Stimulated activated CD8-positive, alpha-beta memory T cell treated with anti-CD3 and anti-CD28 coated beads, Interleukin-12 subunit alpha, Interleukin-12 subunit beta, amount 100 ng/mL, for 1 hour (primary cell): ENCODE data around the gene KIF1A.
"Not testable (repeated sequence)": the region's sequence is repeated elsewhere in the genome, so short reads cannot be mapped to it uniquely, and the experiment has no call there.

Source experiments
- DNase-seq: peaks from one replicate; pipeline ENCODE4 v3.0.0-alpha.2; 2020; ENCODE audit warnings: low read depth

KIF1A gene

DNA sequence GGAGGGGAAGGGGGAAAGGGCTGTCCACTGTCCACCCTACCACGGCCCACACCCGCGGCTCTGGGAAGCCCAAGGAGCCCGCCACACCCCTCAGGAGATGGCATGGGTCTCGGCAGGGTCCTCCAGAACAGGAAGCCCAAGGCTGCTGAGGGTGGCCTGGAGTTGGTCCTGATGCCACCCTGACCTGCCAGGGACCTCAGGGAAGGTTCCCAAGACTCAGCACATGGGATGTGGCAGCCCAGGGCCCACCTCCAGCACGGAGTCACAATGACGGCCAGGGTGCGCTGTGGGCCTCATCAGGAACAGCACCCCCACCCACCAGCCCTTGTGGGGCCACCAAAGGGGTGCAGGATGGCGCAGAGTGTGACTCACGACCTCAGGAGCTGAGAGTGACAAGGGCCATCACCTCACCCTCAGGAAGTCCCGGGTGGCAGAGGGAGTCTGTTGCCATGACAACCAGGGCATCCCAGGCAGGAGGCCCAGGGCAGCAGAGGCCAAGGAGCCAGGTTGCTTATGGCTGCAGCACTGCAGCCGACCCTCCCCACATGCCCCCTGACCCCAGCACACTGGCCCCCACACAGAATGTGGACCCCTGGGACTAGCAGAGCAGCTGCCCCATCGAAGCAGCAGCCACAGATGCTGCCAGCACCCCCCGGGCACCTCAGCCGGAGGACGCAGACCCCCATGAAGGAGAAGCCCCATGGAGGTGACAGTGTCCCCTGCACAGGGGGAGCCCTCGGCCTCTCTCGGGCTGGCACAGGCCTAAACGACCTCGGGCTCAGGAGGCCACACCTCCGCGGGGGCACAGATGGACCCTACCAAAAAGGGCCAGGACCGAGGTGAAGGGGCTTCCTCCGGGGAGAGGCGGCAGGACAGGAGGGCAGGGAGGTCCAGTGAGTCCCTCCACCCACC is 34.3 kb downstream of the KIF1A start:
- DNase-seq: no peak

- no peak for DNase-seq
Observed at GRCh38 chr2:240784629-240785423, 35.2 kb downstream of the KIF1A start.

- no peak for DNase-seq
Observed at GRCh38 chr2:240783819-240784621, 36.0 kb downstream of the KIF1A start.

- DNase-seq: no peak
Observed at GRCh38 chr2:240782886-240783818, 36.9 kb downstream of the KIF1A start.

- DNase-seq: no peak
Observed at GRCh38 chr2:240782221-240782885, 37.7 kb downstream of the KIF1A start.

GRCh38 chr2:240781471-240782220 is 38.4 kb downstream of the KIF1A start:
- no peak for DNase-seq

- DNase-seq: no peak
Observed at GRCh38 chr2:240780023-240780700, 39.9 kb downstream of the KIF1A start.

GRCh38 chr2:240779250-240779832 is 40.7 kb downstream of the KIF1A start:
- DNase-seq: not testable (repeated sequence)

DNA sequence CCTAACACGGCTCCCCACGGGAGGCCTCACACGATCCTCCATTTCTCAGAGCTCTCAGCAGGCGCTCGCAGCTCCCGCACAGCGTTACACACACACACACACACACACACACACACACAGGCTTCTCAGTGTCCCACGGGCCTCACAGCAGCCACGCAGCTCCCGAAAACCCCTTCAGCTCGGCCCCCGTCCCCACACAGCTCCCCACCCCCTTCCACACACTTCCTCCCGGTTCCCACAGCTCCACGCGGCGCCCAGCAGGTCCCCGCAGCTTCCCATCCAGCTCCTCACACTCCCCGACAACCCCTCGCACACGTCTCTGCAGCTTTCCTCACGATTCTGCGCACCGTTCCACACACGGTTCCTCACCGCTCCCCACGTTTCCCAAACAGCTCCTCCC is 41.6 kb downstream of the KIF1A start:
- no peak for DNase-seq

DNA sequence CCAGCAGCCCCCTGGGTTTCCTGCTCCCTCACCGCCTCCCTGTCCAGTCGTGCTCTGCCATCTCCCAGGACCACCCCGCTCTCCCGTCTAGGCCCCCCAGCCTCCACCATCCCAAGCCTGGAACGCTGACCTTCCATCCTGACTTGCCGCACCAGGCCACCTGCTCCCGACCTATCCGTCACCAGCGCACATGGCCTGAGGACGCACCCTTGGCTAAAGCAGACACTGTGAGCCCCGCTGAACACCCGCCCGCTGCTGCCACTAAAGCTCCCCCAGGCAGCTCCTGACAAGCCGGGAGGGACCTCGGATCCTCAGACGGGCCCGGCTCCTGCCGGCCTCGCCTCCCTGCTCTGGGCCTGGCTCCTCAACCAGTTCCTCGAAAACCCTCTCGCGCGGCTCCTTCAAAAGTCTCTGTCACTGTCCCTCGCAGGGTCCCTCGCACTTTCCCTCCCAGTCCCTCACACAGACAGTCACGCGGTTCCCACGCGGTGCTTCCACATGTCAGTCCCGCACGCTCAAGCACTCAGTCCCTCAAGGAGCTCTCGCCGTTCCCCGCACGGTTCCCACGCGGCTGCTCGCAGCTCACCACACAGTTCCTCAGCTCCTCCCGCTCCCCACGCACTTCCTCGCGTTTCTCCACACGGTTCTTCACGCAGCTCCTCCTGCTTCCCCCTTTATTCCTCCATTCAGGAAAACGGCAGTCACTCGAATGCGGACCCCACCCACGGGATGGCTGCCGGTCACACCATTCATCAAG is 42.4 kb downstream of the KIF1A start:
- no peak for DNase-seq

- DNase-seq: no peak
Observed at GRCh38 chr2:240775905-240776304, 44.1 kb downstream of the KIF1A start.

GRCh38 chr2:240774856-240775255 is 45.2 kb downstream of the KIF1A start:
- DNase-seq: no peak

GRCh38 chr2:240769096-240769495 is 50.9 kb downstream of the KIF1A start:
- DNase-seq: no peak

DNA sequence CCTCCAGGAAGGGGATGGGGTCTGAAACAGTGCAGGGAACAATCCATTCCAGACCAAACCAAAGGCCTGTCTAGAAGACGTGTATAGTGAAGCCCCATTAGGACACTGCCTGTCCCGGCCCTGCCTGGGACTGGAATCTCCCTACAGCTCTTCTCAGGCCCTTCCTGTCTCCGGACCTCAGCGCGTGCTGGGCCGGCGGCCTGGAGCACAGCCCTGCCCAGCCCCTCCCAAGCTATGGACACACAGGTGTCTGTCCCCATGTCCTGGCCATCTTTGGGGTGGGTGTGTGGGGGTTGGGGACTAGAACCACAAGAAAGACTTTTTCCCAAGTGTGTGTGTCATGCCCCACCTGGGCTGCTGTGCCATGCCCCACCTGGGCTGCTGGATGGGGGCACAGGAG is 51.8 kb downstream of the KIF1A start:
- DNase-seq: no peak

DNA sequence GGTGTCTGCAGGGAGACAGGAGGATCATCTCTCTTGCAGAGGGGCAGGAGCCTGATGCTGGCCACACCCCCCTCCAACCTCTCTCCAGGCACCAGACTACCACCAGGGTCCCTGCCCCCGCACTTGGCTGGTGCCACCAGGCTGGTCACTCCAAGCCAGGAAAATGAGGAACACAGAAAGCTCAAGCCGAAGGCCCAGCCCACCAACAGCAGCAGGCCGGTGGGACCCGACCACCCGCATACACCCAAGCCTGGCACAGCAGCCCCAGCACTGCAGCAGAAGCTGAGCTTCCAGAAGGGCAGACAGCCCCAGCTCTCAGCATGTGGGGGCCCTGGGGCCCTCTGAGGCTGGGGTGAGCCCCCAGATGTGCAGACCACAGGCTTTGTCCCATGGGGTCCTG is 52.7 kb downstream of the KIF1A start:
- DNase-seq: no peak

GRCh38 chr2:240766072-240766471 is 53.9 kb downstream of the KIF1A start:
- DNase-seq: no peak

DNA sequence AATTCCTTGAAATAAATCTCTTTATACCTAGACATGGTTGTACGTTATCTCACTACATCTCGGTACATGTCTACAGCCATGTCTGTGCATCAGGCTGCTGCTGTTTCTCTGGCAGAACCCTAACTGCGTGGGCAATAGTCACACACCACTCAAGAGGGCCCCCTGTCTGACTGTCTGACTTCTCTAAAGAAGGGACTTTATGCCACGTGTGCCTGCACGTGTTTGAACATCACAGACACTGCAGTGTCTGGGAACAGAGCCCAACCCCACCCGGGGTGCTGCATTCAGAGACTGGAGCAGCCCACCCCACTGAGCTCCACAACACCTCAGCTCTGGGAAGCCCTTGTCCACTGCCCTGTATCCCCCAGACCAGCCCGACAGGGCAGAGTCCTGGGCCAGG is 55.0 kb downstream of the KIF1A start:
- no peak for DNase-seq

DNA sequence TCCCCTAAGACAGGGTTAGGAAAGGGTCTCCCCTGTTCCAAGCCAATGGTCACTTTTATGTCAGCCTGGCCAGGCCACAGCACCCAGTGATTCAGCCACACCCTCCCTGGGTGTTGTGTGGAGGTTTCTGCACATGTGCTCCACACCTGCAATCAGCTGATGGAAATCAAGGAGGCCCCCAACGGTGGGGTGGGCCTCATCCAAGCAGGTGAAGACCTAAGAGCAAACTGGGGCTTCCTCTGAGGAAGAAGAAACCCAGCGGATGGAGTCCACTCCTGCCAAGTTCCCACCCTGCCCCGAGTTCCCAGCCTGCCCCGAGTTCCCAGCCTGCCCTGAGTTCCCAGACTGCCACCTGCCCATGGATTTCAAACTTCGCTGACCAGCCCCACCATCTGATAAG is 55.4 kb downstream of the KIF1A start:
- DNase-seq: no peak
